Ramos (cell line): ENCODE results near the gene STARD5.
"Not testable (repeated sequence)": the region's sequence is repeated elsewhere in the genome, so short reads cannot be mapped to it uniquely, and the experiment has no call there.

Experiments used
- in situ Hi-C: fragments of 300-500 bp; cut with MboI; formaldehyde crosslinking; loops from one replicate; pipeline ENCODE4 v1.14.3; 2022; ENCODE audit warnings: low sequenced_read_pairs; ENCODE audit not compliant: unreplicated experiment

The STARD5 gene

GRCh38 chr15:81338170-81339007 is 14.4 kb upstream of the STARD5 start:
- in situ Hi-C loops, result no loop called here

DNA sequence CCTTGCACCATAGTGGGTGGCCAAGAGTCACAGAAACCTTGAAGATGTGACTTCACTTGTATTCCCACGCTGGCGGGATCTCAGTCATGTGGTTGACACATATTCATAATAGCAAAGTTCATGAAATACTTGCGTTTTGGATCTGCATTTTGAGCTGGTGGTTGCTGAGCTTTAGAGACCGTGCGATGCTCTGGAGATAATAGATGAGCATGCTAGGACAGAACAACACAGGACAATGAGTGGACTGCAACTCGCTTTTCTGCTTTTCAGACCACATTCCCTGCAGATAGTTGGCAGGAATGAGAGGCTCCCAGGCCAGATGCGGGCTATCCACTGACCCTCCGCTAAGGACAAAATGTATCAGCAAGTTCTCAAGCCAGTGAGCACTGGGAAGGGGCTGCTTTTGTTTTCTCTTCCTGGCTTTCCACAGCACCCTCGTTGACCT is 13.8 kb upstream of the STARD5 start:
- in situ Hi-C loops, result no loop called here

DNA sequence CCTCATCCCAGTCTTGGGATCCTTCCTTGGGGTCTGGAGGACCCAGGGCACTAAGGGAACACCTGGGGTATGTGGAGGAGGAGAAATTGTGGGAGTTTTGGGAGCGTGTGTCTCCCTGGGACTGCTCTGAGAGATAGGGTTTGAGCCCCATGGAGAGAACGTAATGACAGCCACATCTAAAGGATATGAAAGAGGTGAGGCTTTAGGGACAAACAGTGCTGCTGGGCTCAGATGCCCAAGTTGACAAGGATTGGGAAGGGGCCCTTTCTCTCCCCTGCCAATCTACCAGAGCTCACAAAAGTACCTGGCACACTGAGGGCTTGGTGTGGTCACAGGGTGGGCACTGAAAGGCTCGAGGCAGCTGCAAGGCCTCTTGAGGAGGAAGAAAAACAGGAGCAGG is 13.3 kb upstream of the STARD5 start:
- in situ Hi-C loops, result no loop called here

DNA sequence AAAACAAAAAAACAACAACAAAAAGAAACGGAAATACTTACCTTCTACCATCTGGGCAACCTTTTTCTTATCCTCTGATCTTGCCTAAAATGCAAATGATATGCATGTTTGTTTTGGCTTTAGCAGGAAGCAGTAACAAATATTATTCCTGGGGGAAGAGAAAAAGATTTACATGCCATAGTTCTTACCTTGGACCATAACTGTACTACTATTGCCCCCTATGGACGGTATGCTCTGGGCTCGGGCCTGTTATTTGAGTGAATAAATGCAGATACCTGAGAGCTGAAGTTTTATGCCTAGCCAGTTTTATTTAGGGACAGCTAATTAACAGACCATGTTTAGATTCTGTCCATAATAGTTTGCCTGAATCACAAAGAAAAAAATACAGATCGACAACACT is 12.6 kb upstream of the STARD5 start:
- in situ Hi-C loops, result no loop called here

GRCh38 chr15:81335631-81336030 is 11.7 kb upstream of the STARD5 start:
- in situ Hi-C loops, result no loop called here

DNA sequence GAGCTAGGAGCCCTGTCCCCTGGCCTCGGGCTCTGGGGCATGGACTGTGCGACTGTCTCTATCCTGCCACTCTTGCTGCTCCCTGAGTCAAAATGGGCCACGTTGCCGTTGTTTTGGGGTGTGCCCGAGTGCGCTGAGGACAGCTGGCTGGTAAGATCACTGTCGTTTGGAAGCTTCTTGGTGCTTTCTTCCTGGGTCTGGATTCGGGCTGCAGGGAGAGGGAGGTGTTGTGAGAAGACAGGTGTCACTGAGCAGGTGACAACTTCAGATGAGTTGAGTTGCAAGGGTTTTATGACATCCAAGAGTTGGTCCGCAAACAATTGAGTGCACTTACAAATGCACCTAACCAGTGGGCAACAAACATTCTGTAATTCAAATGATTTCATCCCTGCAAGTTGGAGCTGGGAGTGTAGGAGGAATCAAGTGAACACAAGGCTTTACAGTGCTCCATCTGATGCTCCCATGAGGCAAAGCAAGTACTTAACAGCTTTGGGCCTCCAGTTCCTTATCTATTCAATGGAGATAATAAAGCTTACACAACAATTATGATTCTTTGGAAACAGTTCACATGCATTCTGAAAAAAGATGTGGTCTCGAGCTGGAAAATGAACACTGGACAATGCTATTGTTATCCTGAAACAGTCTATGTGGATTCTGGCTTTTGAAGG is 11.0 kb upstream of the STARD5 start:
- in situ Hi-C loops, result no loop called here

DNA sequence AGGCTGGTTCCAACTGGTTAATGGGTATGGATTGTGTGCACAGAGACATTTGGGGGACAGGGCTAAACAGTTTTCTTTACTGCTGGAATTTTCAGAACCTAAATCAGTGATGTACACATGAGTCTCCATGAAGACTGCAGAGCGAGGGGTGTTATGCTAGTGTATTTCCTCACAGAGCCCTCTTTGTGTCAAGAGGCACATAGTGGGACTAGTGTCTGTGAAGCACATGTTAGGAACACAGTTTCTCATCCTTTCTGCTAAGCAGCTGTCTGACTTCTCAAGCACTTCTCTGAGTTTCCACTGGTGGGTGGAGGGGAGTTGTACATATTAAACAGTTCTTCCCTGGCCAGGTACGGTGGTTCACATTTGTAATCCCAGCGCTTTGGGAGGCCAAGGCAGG is 9.4 kb upstream of the STARD5 start:
- in situ Hi-C loops, result no loop called here

DNA sequence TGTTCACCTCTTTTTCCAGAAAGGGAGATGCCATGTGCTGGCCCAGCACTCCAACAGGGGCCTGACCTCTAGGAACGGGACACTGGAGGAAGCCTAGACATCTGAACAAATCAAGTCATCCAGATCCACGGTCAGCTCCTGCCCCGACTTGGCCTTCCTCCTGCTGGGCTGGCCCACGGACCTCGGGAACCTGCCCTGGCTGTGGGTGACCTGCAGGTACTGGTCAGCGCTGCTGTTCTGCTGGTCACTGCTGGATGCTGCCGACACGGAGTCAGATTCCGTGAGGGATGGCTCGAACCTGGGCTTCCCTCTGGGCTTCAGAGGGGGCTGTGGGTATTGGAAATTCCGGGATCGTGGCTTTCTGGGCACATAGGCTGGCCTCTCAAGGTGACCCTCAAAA is 8.4 kb upstream of the STARD5 start:
- in situ Hi-C loops, result no loop called here

DNA sequence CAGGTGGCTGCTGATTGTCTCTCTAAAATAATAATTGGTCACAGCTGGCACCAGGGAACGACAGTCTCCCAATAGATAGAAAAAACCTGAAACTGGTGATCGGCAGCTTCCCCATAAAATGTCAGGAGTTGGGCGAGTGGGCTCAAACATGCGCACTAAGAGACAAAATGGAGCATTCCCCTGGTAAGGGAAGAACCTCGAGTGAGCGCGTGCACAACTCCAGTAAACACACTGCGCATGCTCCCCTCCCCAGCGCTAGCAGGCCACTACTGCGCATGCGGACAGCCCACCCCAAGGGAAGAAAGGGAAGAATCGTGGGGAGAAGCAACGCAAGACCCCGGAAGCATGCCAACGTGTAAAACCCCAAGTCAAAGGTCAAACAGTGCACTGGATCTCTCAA is 7.7 kb upstream of the STARD5 start:
- in situ Hi-C loops, result no loop called here

DNA sequence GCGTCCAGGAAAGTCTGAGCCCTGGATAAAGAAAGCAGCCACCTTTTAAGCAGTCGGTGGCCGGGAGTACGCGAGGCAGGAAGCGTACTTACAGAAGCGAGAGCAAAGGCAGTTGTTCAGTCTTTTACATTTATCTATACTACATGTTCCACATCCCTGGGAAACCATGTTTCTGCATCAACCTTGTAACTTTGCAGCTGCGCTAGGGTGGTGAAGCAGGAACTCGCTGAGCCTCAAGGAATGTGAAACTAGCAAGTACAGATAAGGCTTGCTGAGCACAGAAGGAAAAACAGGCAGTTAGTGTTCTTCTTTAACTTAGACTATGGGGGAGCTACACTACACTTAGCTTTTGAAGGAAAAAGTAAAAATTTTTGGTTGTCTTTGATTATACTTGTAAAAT is 7.2 kb upstream of the STARD5 start:
- in situ Hi-C loops, result not testable (repeated sequence)

GRCh38 chr15:81330366-81331090 is 6.6 kb upstream of the STARD5 start:
- in situ Hi-C loops, result no loop called here

GRCh38 chr15:81329446-81329845 is 5.5 kb upstream of the STARD5 start:
- in situ Hi-C loops, result loop anchor here (5.0 kb wide), 1 partner anchor 47 kb away; no protein-coding TSS in a partner anchor

GRCh38 chr15:81327516-81327915 is 3.6 kb upstream of the STARD5 start:
- in situ Hi-C loops, result loop anchor here (5.0 kb wide), 1 partner anchor 45 kb away; no protein-coding TSS in a partner anchor

GRCh38 chr15:81326466-81327212 is 2.7 kb upstream of the STARD5 start:
- in situ Hi-C loops, result loop anchor here (5.0 kb wide), 1 partner anchor 44 kb away; no protein-coding TSS in a partner anchor

DNA sequence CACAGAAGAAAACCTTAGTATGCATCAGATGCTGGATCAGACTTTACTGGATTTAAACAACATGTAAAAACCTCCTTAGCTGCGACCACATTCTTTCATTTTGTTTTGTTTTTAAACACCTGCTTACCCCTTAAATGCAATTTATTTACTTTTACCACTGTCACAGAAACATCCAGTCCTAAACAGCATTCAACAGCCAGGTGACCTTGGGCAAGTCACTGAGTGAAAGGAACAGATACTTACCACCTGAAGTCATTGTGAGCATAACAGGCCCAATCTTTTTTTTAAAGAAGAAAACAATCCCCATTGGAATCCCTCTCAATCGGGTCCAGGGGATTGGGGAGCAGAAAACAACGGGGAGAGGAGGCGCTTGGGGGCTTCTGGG is 390 bp downstream of the STARD5 start:
- in situ Hi-C loops, result loop anchor here (25.0 kb wide), 1 partner anchor 1214 kb away; the partner anchor contains the start of gene RPS17

GRCh38 chr15:81322676-81323253 is 1.2 kb downstream of the STARD5 start:
- in situ Hi-C loops, result loop anchor here (25.0 kb wide), 1 partner anchor 1215 kb away; the partner anchor contains the start of gene RPS17

DNA sequence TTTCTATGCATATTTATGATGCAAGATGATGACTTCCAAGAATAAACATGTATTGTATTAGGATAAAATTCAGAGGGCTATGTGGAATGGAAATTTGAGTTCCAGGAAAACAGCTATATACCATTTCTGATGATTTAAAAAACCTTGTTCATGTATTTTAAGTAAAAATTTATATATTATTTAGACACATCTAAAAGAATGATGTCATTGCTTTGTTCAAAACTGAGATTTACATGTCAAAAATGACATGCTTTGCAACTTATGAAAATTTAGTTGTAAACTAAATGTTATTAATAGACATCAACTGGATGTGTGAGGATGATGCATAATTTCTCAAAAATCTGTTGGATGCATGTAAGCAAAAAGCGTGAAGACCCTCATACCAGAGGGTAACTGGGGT is 2.3 kb downstream of the STARD5 start:
- in situ Hi-C loops, result loop anchor here (25.0 kb wide), 1 partner anchor 1216 kb away; the partner anchor contains the start of gene RPS17

GRCh38 chr15:81317642-81318017 is 6.3 kb downstream of the STARD5 start:
- in situ Hi-C loops, result loop anchor here (25.0 kb wide), 1 partner anchor 1220 kb away; the partner anchor contains the start of gene RPS17

DNA sequence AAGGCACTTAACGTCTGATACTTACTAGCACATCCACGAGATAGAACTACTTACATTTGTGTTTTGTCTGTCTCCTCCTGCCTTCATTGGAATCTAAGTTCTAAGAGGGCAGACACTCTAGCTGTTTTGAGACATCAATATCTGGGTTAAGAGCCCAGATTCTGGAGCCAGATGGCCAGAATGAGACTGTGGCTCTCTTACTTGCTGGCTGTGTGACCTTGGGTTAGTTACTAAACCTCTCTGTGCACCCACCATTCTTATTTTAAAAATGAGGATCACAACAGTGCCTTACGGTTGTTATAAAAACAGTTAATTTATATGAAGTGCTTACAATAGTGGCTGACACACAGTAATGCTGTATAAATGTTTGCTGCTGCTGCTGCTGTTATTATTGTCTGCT is 7.7 kb downstream of the STARD5 start:
- in situ Hi-C loops, result loop anchor here (25.0 kb wide), 1 partner anchor 1221 kb away; the partner anchor contains the start of gene RPS17
